Activated naive CD4-positive, alpha-beta T cell treated with anti-CD3 and anti-CD28 coated beads, Interleukin-2, amount 50 U/mL, for 72 hours (primary cell): ENCODE data around the gene SLC6A13. TPM values are rescaled to one million over a fixed set of nuclear protein-coding genes. Genes with fewer than 3 reads are reported as not detected.
A peak's percentile ranks its signal among the peaks of the same experiment; 100 is the strongest.
"Not testable (repeated sequence)": the region's sequence is repeated elsewhere in the genome, so short reads cannot be mapped to it uniquely, and the experiment has no call there.

ENCODE experiments used
- ATAC-seq, 2 donors: fragments of 150-1000 bp; cut with Tn5 transposase; 2 replicates each; pipeline ENCODE4 v1.10.0; 2021; ENCODE audit warnings: mild to moderate bottlenecking in 2 of 2, moderate library complexity in 2 of 2
- DNase-seq, 2 donors: peaks; one replicate each; pipeline ENCODE4 v3.0.0; 2021 to 2022; ENCODE audit warnings: low spot score in 2 of 2
- H3K27ac Mint-ChIP-seq, 2 donors: one replicate each; pipeline ENCODE4 v1.8.0; 2022; ENCODE audit warnings: mild to moderate bottlenecking in 2 of 2, mixed read lengths in 2 of 2
- H3K36me3 Mint-ChIP-seq, 2 donors: one replicate each; pipeline ENCODE4 v1.8.0; 2022; ENCODE audit warnings: mixed read lengths in 2 of 2
- H3K9me3 Mint-ChIP-seq, 2 donors: one replicate each; pipeline ENCODE4 v1.8.0; 2022; ENCODE audit warnings: mixed read lengths in 2 of 2
- total RNA-seq, 2 donors: library from RNA; stranded (reverse); gene quantifications; one replicate each; pipeline ENCODE4 v1.2.3, GENCODE V29; 2022

Gene SLC6A13
- not detected for total RNA-seq

GRCh38 chr12:262817-263216, at the start of gene SLC6A13:
Gene SLC6A13 (minus strand): TSS chr12:262836. CDS start chr12:260052, 2,784 bp downstream.
- no peak for ATAC-seq
- peak within 1 kb of the TSS in 1 of 2 donors; percentile 77 for H3K27ac Mint-ChIP-seq

GRCh38 chr12:308511-308910, 45.9 kb upstream of the SLC6A13 start:
- Mint-ChIP-seq H3K9me3 (no peaks in the 10 kb centered on the region), H3K36me3 (peaks cover 16 to 60% of the 10 kb centered on the region in 2 donors), H3K27ac (no peak overlapping the region)
- DNase-seq, result no peak
- no peak for ATAC-seq

More at GRCh38 chr12:262817-263216, at the start of gene SLC6A13:
- Mint-ChIP-seq H3K9me3 (no peaks in the 10 kb centered on the region), H3K36me3 (no peaks in the 10 kb centered on the region)
- DNase-seq, result no peak

- no peaks in the 10 kb centered on the region for H3K9me3 Mint-ChIP-seq
- ATAC-seq (no peak), DNase-seq (no peak)
- H3K36me3 Mint-ChIP-seq, result peaks cover 24 to 67% of the 10 kb centered on the region in 2 donors
- no peak overlapping the region for H3K27ac Mint-ChIP-seq
These were observed 44.8 kb upstream of the SLC6A13 start for GRCh38 chr12:307406-307805.

- no peak for DNase-seq
- Mint-ChIP-seq H3K9me3 (peaks cover 6 to 14% of the 10 kb centered on the region in 2 donors), H3K27ac (no peak overlapping the region), H3K36me3 (peaks cover 40 to 84% of the 10 kb centered on the region in 2 donors)
- no peak for ATAC-seq
These were observed 42.2 kb upstream of the SLC6A13 start for GRCh38 chr12:304805-305204.

DNA sequence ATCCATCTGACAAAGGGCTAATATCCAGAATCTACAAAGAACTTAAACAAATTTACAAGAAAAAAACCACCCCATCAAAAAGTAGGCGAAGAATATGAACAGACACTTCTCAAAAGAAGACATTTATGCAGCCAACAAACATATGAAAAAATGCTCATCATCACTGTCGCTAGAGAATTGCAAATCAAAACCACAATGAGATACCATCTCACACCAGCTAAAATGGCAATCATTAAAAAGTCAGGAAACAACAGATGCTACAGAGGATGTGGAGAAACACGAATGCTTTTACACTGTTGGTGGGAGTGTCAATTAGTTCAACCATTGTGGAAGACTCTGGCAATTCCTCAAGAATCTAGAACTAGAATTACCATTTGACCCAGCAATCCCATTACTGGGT, 40.1 kb upstream of the SLC6A13 start:
- DNase-seq, ATAC-seq: not testable (repeated sequence)
- peak overlapping the region in 1 of 2 donors; percentile 16 for H3K27ac Mint-ChIP-seq
- H3K9me3 Mint-ChIP-seq, result peaks cover 6 to 26% of the 10 kb centered on the region in 2 donors
- H3K36me3 Mint-ChIP-seq, result peaks cover 58 to 90% of the 10 kb centered on the region in 2 donors

GRCh38 chr12:300166-300565, 37.5 kb upstream of the SLC6A13 start:
- peaks cover 56 to 84% of the 10 kb centered on the region in 2 donors for H3K36me3 Mint-ChIP-seq
- not testable (repeated sequence) for DNase-seq, ATAC-seq
- peaks cover 6 to 26% of the 10 kb centered on the region in 2 donors for H3K9me3 Mint-ChIP-seq
- peak overlapping the region; percentile 1 to 85 for H3K27ac Mint-ChIP-seq

GRCh38 chr12:299511-299910, 36.9 kb upstream of the SLC6A13 start:
- H3K27ac Mint-ChIP-seq, DNase-seq, ATAC-seq: not testable (repeated sequence)
- H3K36me3 Mint-ChIP-seq, result peaks cover 60 to 86% of the 10 kb centered on the region in 2 donors
- peaks cover 6 to 26% of the 10 kb centered on the region in 2 donors for H3K9me3 Mint-ChIP-seq

DNA sequence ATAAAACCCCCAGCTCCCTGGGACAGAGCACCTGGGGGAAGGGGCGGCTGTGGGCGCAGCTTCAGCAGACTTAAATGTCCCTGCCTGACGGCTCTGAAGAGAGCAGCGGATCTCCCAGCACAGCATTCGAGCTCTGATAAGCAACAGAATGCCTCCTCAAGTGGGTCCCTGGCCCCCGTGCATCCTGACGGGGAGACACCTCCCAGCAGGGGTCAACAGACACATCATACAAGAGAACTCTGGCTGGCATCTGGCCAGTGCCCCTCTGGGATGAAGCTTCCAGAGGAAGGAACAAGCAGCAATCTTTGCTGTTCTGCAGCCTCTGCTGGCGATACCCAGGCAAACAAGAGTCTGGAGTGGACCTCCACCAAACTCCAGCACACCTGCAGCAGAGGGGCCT, 35.4 kb upstream of the SLC6A13 start:
- not testable (repeated sequence) for H3K27ac Mint-ChIP-seq, ATAC-seq, DNase-seq
- Mint-ChIP-seq H3K9me3 (peaks cover 6 to 26% of the 10 kb centered on the region in 2 donors), H3K36me3 (peaks cover 62 to 82% of the 10 kb centered on the region in 2 donors)

DNA sequence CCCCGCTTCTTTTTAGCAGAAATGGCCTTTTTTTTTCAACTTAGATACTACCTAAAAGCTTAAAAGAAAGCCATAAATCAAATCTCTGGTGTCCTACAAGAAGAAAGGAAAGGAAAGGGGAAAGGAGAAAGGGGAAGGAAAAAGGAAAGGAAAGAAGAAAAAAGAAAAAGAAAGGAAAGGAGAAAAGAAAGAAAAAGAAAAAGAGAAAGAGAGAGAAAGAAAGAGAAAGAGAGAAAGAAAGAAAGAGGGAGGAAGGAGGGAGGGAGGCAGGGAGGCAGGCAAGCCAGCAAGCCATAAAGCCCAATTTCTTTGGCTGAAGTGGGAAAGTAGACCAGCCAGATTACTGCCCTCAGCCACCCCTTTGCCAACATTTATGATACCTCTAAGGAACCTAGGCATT, 32.5 kb upstream of the SLC6A13 start:
- Mint-ChIP-seq H3K36me3 (peaks cover 39 to 64% of the 10 kb centered on the region in 2 donors), H3K9me3 (peaks cover 3 to 16% of the 10 kb centered on the region in 2 donors), H3K27ac (peak overlapping the region in 1 of 2 donors; percentile 84)
- ATAC-seq (no peak), DNase-seq (no peak)

DNA sequence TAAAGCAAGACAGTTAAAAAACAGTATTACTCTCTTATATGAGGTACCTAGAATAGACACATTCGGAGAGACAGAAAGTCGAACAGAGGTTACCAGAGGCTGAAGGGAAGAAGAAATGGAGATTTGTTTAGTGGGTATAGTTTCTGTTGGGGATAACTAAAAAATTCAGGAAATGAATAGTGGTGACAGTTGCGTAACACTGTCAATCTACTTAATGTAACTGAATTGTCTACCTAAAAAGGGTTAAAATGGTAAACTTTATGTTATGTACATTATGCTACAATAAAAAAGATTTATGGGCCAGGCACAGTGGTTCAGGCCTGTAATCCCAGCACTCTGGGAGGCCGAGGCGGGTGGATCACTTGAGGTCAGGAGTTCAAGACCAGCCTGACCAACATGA, 30.6 kb upstream of the SLC6A13 start:
- no peaks in the 10 kb centered on the region for H3K9me3 Mint-ChIP-seq
- peaks cover 20 to 45% of the 10 kb centered on the region in 2 donors for H3K36me3 Mint-ChIP-seq
- ATAC-seq (no peak), DNase-seq (no peak)
- H3K27ac Mint-ChIP-seq, result peak overlapping the region; percentile 6 to 78

DNA sequence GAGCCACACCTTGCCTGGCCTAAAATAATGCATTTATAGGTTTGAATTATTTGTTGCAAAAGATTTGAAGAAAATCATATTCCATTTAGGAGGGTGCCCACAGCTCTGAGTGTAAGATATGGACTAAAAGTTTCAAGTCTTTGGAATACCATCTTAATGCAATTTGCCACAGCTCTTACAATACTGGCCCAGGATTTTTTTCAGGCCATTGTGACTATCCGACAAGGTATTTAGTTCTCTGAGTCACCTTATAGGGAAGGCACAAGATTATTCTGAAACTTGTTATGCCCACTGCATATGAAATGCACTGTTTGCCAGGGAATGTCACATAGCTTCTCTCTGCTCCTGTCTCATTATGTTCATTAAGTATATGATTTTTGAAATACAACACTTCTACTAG, 29.6 kb upstream of the SLC6A13 start:
- DNase-seq (no peak), ATAC-seq (no peak)
- Mint-ChIP-seq H3K36me3 (peaks cover 18 to 53% of the 10 kb centered on the region in 2 donors), H3K9me3 (no peaks in the 10 kb centered on the region), H3K27ac (peak overlapping the region in 1 of 2 donors; percentile 78)

GRCh38 chr12:291153-291723, 28.6 kb upstream of the SLC6A13 start:
- Mint-ChIP-seq H3K9me3 (no peaks in the 10 kb centered on the region), H3K36me3 (peaks cover 15 to 54% of the 10 kb centered on the region in 2 donors), H3K27ac (no peak overlapping the region)
- DNase-seq, result no peak
- ATAC-seq, result no peak

DNA sequence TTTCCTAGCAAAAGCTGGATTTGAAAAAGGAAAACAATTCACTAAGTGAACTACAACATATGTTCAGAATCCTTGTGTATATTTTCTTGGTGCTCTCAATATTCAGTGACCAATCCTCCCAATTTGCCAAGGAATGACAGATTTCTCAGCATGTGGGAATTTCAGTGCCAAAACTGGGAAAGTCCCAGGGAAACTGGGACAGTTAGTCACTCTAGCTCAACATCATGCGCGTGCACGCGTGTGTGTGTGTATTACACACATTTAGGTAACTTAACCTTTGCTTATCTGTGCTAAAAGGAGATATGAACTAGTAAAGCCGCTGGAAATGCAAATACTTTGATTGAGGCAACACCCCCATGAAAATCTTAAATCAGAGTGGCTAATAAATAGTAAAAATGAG, 26.1 kb upstream of the SLC6A13 start:
- ATAC-seq (no peak), DNase-seq (no peak)
- peaks cover 21 to 53% of the 10 kb centered on the region in 2 donors for H3K36me3 Mint-ChIP-seq
- H3K27ac Mint-ChIP-seq, result no peak overlapping the region
- no peaks in the 10 kb centered on the region for H3K9me3 Mint-ChIP-seq

- Mint-ChIP-seq H3K9me3 (no peaks in the 10 kb centered on the region), H3K36me3 (peaks cover 13 to 51% of the 10 kb centered on the region in 2 donors), H3K27ac (peak overlapping the region; percentile 73 to 95)
- DNase-seq (peak in 1 of 2 donors; percentile 9), ATAC-seq (peak; percentile 81 to 92)
These were observed 24.1 kb upstream of the SLC6A13 start for GRCh38 chr12:286531-287300.

GRCh38 chr12:278046-278445, 15.4 kb upstream of the SLC6A13 start:
- no peak for DNase-seq
- Mint-ChIP-seq H3K36me3 (peaks cover 0 to 20% of the 10 kb centered on the region in 2 donors), H3K9me3 (peaks cover 0 to 3% of the 10 kb centered on the region in 2 donors), H3K27ac (no peak overlapping the region)
- ATAC-seq, result no peak

- Mint-ChIP-seq H3K27ac (no peak overlapping the region), H3K36me3 (peaks cover 0 to 11% of the 10 kb centered on the region in 2 donors), H3K9me3 (peaks cover 0 to 3% of the 10 kb centered on the region in 2 donors)
- ATAC-seq (no peak), DNase-seq (no peak)
These were observed 13.2 kb upstream of the SLC6A13 start for GRCh38 chr12:275812-276211.

DNA sequence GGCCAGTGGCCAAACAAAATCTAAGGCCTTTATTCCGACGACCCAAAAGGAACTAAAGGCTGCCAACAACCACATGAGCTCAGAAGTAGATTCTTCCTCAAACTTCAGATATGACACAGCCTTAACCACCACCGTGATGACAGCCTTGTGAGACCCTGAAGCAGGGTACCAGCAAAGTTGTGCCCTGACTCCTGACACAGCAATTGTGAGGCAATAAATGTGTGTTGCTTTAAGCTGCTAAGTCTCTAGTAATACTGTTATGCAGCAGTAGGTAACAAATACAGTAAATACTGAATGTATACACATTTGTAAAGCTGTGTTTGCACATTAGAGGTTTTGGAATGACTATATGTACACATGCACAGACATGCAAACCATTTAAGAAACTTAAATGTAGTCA, 10.7 kb upstream of the SLC6A13 start:
- DNase-seq, result peak in 1 of 2 donors; percentile 29
- Mint-ChIP-seq H3K36me3 (no peaks in the 10 kb centered on the region), H3K27ac (no peak overlapping the region), H3K9me3 (peaks cover 0 to 3% of the 10 kb centered on the region in 2 donors)
- ATAC-seq, result peak in 1 of 2 donors; percentile 89
